H9 (cell line): ENCODE results near the gene CCDC177. TPM values are rescaled to one million over a fixed set of nuclear protein-coding genes. Genes with fewer than 3 reads are reported as not detected.

Experiments used
- DNase-seq: peaks from one replicate; pipeline ENCODE4 v3.0.0-alpha.2; 2017
- H2AFZ ChIP-seq: one replicate; pipeline ENCODE4 v1.6.1; 2013; ENCODE audit warnings: mild to moderate bottlenecking, low read length, control low read depth, moderate library complexity
- H2AK5ac ChIP-seq: 2 replicates; pipeline ENCODE4 v1.6.1; 2013; ENCODE audit warnings: low read length, control low read depth, mixed read lengths; ENCODE audit not compliant: insufficient read length
- H2BK120ac ChIP-seq: one replicate; pipeline ENCODE4 v1.6.1; 2013; ENCODE audit warnings: low read depth, mild to moderate bottlenecking, low read length, control low read depth, inconsistent platforms; ENCODE audit not compliant: poor library complexity, severe bottlenecking
- H2BK12ac ChIP-seq: 2 replicates; pipeline ENCODE4 v1.6.1; 2013; ENCODE audit warnings: low read length, control low read depth, mixed read lengths, low read depth; ENCODE audit not compliant: insufficient read length
- H2BK15ac ChIP-seq: 2 replicates; pipeline ENCODE4 v1.6.1; 2013; ENCODE audit warnings: low read depth, low read length, control low read depth
- H2BK20ac ChIP-seq: one replicate; pipeline ENCODE4 v1.6.1; 2013; ENCODE audit warnings: low read depth, mild to moderate bottlenecking, low read length, control low read depth, inconsistent platforms; ENCODE audit not compliant: poor library complexity, severe bottlenecking
- H2BK5ac ChIP-seq: 2 replicates; pipeline ENCODE4 v1.6.1; 2013; ENCODE audit warnings: low read length, control low read depth, mixed read lengths; ENCODE audit not compliant: insufficient read length
- H3K14ac ChIP-seq: 2 replicates; pipeline ENCODE4 v1.6.1; 2013; ENCODE audit warnings: low read length, control low read depth; ENCODE audit not compliant: insufficient read depth
- H3K18ac ChIP-seq: 2 replicates; pipeline ENCODE4 v1.6.1; 2013; ENCODE audit warnings: low read depth, mild to moderate bottlenecking, mixed read lengths, low read length, control low read depth; ENCODE audit not compliant: insufficient read length
- H3K23ac ChIP-seq: 2 replicates; pipeline ENCODE4 v1.6.1; 2013; ENCODE audit warnings: low read length, control low read depth, mixed read lengths, low read depth; ENCODE audit not compliant: insufficient read length
- H3K23me2 ChIP-seq: 2 replicates; pipeline ENCODE4 v1.6.1; 2013; ENCODE audit warnings: low read depth, mild to moderate bottlenecking, mixed read lengths, low read length, control low read depth; ENCODE audit not compliant: insufficient read length, poor library complexity, severe bottlenecking
- H3K27ac ChIP-seq: 2 replicates; pipeline ENCODE4 v1.5.1; 2013; ENCODE audit warnings: low read length, control low read depth, mixed read lengths, low read depth; ENCODE audit not compliant: insufficient read length
- H3K27me3 ChIP-seq: 2 replicates; pipeline ENCODE4 v1.6.1; 2013; ENCODE audit warnings: low read length, control low read depth, inconsistent platforms; ENCODE audit not compliant: insufficient read depth
- H3K4ac ChIP-seq: 2 replicates; pipeline ENCODE4 v1.6.1; 2013; ENCODE audit warnings: low read depth, mild to moderate bottlenecking, control low read depth, inconsistent platforms, low read length, moderate library complexity
- H3K4me1 ChIP-seq: 2 replicates; pipeline ENCODE4 v1.6.1; 2013; ENCODE audit warnings: low read length, control low read depth, inconsistent platforms; ENCODE audit not compliant: insufficient read depth
- H3K4me2 ChIP-seq: 2 replicates; pipeline ENCODE4 v1.6.1; 2013; ENCODE audit warnings: low read length, control low read depth, mixed read lengths; ENCODE audit not compliant: insufficient read length, insufficient read depth
- H3K56ac ChIP-seq: 2 replicates; pipeline ENCODE4 v1.6.1; 2013; ENCODE audit warnings: low read depth, mild to moderate bottlenecking, mixed read lengths, low read length, control low read depth; ENCODE audit not compliant: insufficient read length
- H3K79me1 ChIP-seq: 2 replicates; pipeline ENCODE4 v1.6.1; 2013; ENCODE audit warnings: low read depth, mild to moderate bottlenecking, moderate library complexity, low read length, control low read depth, inconsistent platforms; ENCODE audit not compliant: insufficient read depth, poor library complexity, severe bottlenecking
- H3K79me2 ChIP-seq: 2 replicates; pipeline ENCODE4 v1.6.1; 2013; ENCODE audit warnings: low read length, control low read depth, inconsistent platforms; ENCODE audit not compliant: insufficient read depth
- H3K9ac ChIP-seq: 2 replicates; pipeline ENCODE4 v1.6.1; 2013; ENCODE audit warnings: low read length, control low read depth, mixed read lengths; ENCODE audit not compliant: insufficient read length; ENCODE audit errors: extremely low read depth
- H3K9me3 ChIP-seq: one replicate; pipeline ENCODE4 v1.6.1; 2013; ENCODE audit warnings: low read depth, low read length, inconsistent platforms; ENCODE audit not compliant: control insufficient read depth
- H3T11ph ChIP-seq: one replicate; pipeline ENCODE4 v1.6.1; 2013; ENCODE audit warnings: mild to moderate bottlenecking, low read length, control low read depth, inconsistent platforms
- H4K20me1 ChIP-seq: one replicate; pipeline ENCODE4 v1.6.1; 2013; ENCODE audit not compliant: control insufficient read depth, insufficient read length, insufficient read depth
- H4K5ac ChIP-seq: 2 replicates; pipeline ENCODE4 v1.6.1; 2013; ENCODE audit warnings: low read depth, mild to moderate bottlenecking, mixed read lengths, low read length, control low read depth; ENCODE audit not compliant: insufficient read length
- H4K8ac ChIP-seq: replicated peaks from 2 replicates; pipeline ENCODE4 v1.6.1; 2013; ENCODE audit warnings: low read length, control low read depth, mixed read lengths, low read depth; ENCODE audit not compliant: insufficient read length
- H4K91ac ChIP-seq: 2 replicates; pipeline ENCODE4 v1.6.1; 2013; ENCODE audit warnings: low read depth, mild to moderate bottlenecking, moderate library complexity, mixed read lengths, low read length, control low read depth; ENCODE audit not compliant: insufficient read length
- H3K27ac Mint-ChIP-seq, 3 experiments: 2 replicates in 2 of 3; 3 replicates in 1 of 3; pipeline ENCODE4 v1.8.0; 2020 to 2021; ENCODE audit warnings: mixed read lengths in 3 of 3, mild to moderate bottlenecking in 1 of 3, moderate library complexity in 1 of 3
- H3K27me3 Mint-ChIP-seq: 2 replicates; pipeline ENCODE4 v1.8.0; 2021; ENCODE audit warnings: low read depth, mild to moderate bottlenecking, moderate library complexity, mixed read lengths
- H3K36me3 Mint-ChIP-seq, 3 experiments: 2 replicates in 2 of 3; 3 replicates in 1 of 3; pipeline ENCODE4 v1.8.0; 2020 to 2021; ENCODE audit warnings: low read depth in 3 of 3, mixed read lengths in 3 of 3; ENCODE audit not compliant: insufficient read depth in 1 of 3
- H3K4me1 Mint-ChIP-seq, 2 experiments: 2 replicates each; pipeline ENCODE4 v1.8.0; 2020; ENCODE audit warnings: mixed read lengths in 2 of 2
- H3K4me3 Mint-ChIP-seq, 2 experiments: 2 replicates in 1 of 2; 3 replicates in 1 of 2; pipeline ENCODE4 v1.8.0; 2020 to 2021; ENCODE audit warnings: mild to moderate bottlenecking in 2 of 2, mixed read lengths in 2 of 2, moderate library complexity in 1 of 2
- H3K9me3 Mint-ChIP-seq, 2 experiments: 2 replicates in 1 of 2; 3 replicates in 1 of 2; pipeline ENCODE4 v1.8.0; 2020; ENCODE audit warnings: mild to moderate bottlenecking in 2 of 2, mixed read lengths in 2 of 2, moderate library complexity in 1 of 2
- WGBS: extraction: QIAGEN DNeasy Blood & Tissue Kit; methylation state at CpG from one replicate; pipeline ENCODE4 v1.1.7; 2013; ENCODE audit warnings: missing lambda C conversion rate, low lambda C conversion rate, mixed read lengths; ENCODE audit not compliant: insufficient read length; ENCODE audit errors: extremely low coverage; 5-methylcytosine and 5-hydroxymethylcytosine counted together
- total RNA-seq: library from RNA; stranded (reverse); gene quantifications from 2 replicates; pipeline ENCODE4 v1.2.1, GENCODE V29; 2021
- TF ChIP-seq, protein P1 (sequence below): fragments of 200-600 bp; sonication (generic); conservative IDR thresholded peaks from 3 replicates; pipeline ENCODE4 v1.8.0; 2021; ENCODE audit warnings: antibody characterized with exemption, mild to moderate bottlenecking

Gene CCDC177
- total RNA-seq, 1 experiment from 2014 or later = 6.1 TPM

- Histone ChIP-seq H3K9ac (no peak overlapping the region), H2BK5ac (no peak overlapping the region), H3K23me2 (no peaks in the 10 kb centered on the region), H3K4ac (no peak overlapping the region), H3T11ph (no peak overlapping the region), H2BK20ac (no peak overlapping the region), H3K79me2 (no peaks in the 10 kb centered on the region), H4K20me1 (no peaks in the 10 kb centered on the region), H2AFZ (no peak overlapping the region), H2BK120ac (no peak overlapping the region), H3K56ac (no peak overlapping the region), H3K27ac (no peak overlapping the region), H2AK5ac (no peak overlapping the region), H2BK12ac (no peak overlapping the region), H3K14ac (no peak overlapping the region), H3K23ac (no peak overlapping the region), H3K9me3 (no peaks in the 10 kb centered on the region), H4K8ac (no peak overlapping the region), H3K4me2 (no peak overlapping the region), H2BK15ac (no peak overlapping the region), H4K5ac (no peak overlapping the region), H3K79me1 (no peaks in the 10 kb centered on the region), H4K91ac (no peak overlapping the region), H3K4me1 (no peaks in the 10 kb centered on the region; the same call in 1 of the 2 replicates), H3K27me3 (no peaks in the 10 kb centered on the region), H3K18ac (no peak overlapping the region)
- no peak for DNase-seq
- Mint-ChIP-seq H3K4me3 (no peak overlapping the region), H3K9me3 (no peaks in the 10 kb centered on the region), H3K27me3 (peaks cover 3% of the 10 kb centered on the region; the same call in 1 of the 2 replicates), H3K4me1 (no peaks in the 10 kb centered on the region), H3K36me3 (no peaks in the 10 kb centered on the region; a peak in 2 of 7 replicates), H3K27ac (no peak overlapping the region)
- TF ChIP-seq, protein P1, sequence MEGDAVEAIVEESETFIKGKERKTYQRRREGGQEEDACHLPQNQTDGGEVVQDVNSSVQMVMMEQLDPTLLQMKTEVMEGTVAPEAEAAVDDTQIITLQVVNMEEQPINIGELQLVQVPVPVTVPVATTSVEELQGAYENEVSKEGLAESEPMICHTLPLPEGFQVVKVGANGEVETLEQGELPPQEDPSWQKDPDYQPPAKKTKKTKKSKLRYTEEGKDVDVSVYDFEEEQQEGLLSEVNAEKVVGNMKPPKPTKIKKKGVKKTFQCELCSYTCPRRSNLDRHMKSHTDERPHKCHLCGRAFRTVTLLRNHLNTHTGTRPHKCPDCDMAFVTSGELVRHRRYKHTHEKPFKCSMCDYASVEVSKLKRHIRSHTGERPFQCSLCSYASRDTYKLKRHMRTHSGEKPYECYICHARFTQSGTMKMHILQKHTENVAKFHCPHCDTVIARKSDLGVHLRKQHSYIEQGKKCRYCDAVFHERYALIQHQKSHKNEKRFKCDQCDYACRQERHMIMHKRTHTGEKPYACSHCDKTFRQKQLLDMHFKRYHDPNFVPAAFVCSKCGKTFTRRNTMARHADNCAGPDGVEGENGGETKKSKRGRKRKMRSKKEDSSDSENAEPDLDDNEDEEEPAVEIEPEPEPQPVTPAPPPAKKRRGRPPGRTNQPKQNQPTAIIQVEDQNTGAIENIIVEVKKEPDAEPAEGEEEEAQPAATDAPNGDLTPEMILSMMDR = no peak
- WGBS = no CpG with 5 or more reads among the region's 8 CpGs
Measured at GRCh38 chr14:69587389-69587788, 12.7 kb upstream of the CCDC177 start.
